GM18517 (cell line): Measurements from ENCODE around the gene CDYL.

Experiments used
- ATAC-seq: cut with Tn5 transposase; IDR thresholded peaks from one replicate; pipeline ENCODE4 v1.9.1; 2021; ENCODE audit warnings: mild to moderate bottlenecking, moderate library complexity; ENCODE audit not compliant: unreplicated experiment

CDYL gene

DNA sequence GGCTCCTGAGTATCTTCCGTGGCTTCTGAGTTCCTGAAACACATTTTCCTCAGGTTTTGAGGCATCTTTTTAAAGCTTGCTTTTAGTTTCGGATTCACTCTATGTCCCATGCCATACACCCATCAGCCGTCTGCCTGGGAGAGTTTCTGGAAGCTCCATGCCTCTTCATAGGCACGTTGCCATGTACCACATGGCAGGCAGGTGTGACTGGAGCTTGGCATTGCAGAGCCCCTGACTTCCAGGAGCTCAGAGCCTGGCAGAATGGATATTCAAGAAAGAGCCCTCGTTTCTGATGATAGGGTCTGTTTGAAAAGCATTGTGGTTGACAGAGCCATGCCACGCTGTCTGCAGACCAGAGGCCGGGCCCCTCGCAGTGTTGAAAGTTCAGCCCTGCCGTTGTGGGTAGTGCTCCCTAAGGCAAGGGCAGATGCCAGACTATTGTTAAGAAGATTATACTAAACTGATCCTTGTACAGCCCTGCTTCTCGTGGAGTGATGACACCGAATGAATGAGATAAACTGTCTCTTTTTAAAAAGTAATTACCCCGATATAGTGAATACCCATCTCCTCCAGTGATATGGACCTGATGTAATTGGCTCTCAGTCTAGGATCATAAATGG lies 127.7 kb downstream of the CDYL start:
- ATAC-seq: no peak

DNA sequence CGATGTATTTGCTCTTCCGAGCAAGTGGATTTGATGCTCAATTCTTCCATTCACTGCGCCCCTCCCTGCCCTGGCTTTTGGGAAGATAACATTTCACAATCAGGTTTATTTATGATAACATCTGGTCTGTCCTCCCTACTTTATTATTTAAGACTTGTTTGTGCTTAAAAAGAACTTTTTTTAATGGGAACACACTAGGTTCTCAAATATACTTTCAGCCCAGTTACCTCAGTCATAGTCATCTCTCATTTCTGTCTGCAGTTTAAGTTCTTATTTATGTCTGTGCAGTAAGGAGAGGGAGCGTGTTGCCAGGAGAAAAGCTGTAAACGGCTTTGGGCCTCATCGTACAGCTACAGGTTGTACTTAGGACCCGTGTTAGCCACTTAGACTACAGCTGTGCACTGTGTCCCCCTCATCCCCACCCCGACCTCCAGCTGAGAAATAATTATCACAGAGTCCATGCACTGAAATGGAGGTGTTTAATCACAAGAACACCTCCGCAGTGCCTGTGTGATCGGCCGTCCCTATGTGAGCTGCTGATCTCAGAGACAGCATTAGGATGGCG lies 128.3 kb downstream of the CDYL start:
- no peak for ATAC-seq

DNA sequence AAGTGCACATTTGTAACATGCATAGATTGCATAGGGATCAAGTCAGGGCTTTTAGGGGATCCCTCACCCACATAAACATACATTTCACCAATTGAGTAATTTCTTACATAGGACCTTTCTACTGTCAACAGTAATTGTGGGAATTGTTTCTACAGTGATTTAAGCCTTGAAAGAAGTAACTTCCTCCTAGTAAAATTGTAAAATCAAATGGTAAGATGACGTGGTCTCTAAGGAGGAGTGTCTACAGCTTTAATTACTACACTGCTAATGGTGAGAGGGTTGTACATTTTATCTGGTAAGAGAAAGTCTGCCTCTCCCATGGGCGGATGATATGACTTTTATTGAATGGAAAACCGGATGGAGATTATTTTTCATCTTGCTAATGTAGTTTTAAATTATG lies 129.6 kb downstream of the CDYL start:
- ATAC-seq: no peak

DNA sequence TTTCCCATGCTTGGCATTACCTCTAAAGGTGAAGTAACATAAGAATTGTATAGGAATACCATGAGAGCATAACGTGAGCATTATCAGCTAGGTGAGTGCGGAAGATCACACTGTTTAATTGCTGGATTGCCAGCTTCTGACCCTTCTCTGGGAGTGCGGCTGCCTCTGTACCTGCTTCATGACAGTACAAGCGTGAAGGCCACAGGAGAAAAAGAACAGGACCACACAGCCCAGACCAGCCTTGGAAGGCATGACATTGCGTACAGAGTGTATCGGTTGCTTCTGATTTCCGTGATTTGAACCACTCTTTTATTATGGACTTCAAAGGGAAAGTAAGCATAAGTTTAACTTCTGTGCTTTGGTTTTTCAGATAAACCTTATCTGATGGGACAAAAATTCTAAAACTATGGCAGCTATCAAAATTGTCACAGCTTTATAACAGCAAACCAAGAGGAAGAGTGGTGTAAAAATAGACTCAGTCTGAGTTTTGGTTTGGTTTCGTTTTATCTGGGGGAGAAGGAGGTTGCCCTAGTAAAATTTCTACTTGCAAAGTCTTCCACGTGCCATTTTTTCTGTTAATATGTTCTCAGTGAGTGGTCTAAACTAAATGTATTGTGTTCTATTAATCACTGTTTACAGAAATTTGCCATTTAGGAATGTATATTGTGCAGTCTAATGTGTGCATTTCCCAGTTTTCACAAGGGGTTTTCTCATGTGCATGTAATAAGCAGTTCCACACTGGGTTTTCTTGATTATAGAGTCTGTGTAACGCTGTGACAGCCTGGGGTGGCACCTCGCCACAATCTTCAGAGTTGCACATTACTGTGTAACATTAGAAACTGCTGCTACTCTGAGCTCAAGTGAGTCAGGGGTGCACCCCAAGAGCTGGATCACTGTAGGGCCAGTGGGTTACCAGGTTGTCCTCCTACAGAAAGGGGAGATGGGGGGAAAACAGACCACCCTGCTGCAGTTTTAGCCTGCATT lies 130.4 kb downstream of the CDYL start:
- ATAC-seq: no peak

DNA sequence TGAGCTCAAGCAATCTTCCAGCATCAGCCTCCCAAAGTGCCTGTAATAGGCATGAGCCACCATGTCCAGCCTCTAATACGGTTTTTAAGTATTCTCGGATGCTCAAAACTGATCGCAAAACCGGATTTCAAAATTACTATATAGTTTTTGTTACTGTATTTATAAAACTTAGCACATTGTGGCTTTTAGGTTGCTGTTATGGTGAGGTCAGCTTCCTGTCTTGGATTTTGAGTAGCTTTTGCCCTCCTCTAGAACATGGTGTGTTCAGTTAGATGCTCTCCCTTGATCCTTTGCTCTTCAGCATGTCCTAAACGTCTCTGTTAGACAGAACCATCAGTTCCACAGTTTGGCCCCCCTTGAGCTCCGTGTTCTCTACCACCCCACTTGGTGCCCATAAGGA lies 131.4 kb downstream of the CDYL start:
- ATAC-seq: no peak

DNA sequence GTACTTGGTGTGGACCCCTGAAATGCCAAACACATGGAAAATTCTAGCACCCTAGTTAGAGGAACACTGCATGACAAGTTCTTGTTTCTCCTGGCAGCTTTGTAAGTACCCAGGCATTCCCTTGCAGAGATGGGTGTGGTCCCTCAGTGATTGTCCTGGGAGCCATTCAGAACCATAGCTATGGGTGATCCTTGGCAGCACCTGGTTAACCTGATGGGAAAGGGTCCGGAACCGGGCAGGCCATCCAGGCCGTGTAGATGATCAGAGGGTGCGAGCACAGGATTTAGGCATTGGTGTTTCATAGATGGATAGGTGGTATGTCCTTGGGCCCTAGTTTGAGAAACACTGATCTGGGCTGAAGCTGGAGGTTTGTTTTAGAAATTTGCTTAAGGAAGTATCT lies 131.9 kb downstream of the CDYL start:
- no peak for ATAC-seq

DNA sequence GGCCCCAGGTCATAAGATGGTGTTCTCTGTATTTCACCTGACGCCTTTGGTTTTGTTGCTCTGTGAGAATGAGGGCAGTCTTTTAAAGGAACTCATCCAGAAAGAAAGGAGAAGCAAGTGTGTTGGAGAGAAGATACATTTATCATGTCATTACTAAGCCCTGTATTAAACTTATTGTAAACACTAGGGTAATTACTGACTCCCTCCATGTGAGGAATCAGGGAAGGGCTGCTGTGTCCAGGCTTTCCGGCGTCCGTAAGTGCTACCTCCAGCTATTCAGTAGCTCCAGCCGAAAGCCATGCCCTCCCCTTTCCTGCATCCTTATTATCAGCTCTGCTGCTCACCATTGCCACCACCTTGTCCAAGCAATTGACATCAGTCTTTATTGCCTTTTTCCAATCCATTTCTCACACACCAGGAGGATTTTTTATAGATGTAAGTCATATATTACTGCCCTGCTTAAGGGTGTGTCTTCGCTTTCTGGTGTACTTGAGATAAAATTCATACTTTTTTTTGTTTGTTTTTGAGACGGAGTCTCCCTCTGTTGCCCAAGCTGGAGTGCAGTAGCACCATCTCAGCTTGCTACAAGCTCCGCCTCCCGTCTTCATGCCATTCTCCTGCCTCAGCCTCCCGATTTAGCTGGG lies 133.0 kb downstream of the CDYL start:
- no peak for ATAC-seq

DNA sequence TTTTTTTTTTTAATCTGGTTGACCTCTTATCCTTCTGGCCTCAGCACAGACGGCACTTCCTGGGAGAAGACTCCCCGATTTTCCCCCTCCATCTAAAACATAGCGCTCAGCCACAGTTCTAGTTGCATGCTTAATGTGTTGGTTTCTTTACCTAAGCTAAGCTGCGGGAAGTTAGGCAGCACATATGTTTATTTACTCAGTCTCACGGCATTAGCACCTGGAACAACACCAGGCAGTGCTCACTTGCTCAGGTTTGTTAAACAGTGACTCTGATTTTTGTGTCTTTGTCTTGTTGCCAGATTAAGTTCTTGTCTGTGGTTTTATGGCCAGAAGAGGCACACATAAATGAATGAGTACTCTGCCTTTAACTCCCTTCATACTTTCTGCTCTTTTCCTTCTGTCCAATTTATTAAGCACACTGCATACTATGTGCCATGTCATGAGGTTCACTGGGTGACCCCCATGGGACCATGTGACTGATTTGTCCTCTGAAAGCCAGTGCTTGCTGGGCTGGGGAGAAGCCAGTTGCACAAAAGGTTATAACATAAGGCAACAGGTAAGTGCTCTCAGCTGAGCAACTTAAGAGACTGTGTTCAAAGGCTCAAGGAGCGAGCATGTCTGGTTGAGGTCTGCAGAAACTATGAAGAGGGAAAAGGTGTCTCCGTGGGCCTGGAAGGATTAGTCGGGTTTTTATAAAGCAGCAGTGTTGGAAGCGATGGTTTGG lies 134.0 kb downstream of the CDYL start:
- no peak for ATAC-seq

DNA sequence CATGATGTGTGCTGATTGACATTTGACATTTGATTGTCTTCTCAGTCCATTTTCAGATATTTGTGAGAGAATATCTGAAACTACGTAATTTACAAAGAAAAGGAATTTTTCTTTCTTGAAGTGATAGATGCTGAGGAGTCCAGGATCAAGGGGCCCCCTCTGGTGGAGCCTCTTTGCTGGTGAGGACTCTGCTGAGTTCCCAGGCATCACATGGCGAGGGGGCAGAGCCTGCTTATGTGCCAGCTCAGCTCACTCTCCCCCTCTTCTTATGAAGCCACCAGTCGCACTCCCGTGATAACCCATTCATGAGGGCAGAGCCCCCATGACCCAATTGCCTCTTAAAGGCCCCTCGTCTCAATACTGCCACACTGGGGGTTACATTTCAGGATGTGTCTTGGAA lies 136.4 kb downstream of the CDYL start:
- ATAC-seq: no peak

DNA sequence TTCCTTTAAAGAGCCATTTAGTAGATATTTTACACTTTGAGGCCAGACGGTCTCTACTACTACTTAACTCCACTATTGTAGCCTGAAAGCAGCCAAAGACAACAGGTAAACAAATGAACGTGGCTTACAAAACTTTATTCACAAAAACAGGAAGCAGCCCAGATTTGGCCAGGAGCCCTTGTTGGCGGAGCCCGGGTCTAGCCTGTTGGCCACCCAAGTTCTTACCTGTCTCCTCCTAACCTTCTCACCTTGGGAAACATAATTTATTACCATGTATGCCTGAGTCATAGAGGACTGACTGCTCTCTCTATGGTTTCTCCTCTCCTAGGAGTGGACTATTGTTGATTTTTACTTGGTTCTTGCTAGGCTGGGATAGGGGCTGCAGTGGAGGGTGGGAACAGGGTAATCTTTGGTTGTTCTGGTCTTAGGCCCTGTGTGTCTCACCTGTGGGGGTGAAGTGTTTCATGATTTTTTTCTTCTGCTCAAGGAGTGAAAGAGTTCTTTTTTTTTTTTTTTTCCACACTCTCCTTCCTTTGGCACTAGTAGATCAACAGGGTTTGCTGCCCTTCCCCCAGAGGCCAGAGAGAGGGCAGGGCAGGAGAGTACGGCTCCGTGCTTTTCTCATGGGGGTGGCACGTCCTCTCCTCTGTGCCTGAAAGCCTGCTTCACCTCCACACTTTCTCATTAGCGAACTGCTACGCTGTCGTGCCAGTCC lies 137.7 kb downstream of the CDYL start:
- no peak for ATAC-seq

DNA sequence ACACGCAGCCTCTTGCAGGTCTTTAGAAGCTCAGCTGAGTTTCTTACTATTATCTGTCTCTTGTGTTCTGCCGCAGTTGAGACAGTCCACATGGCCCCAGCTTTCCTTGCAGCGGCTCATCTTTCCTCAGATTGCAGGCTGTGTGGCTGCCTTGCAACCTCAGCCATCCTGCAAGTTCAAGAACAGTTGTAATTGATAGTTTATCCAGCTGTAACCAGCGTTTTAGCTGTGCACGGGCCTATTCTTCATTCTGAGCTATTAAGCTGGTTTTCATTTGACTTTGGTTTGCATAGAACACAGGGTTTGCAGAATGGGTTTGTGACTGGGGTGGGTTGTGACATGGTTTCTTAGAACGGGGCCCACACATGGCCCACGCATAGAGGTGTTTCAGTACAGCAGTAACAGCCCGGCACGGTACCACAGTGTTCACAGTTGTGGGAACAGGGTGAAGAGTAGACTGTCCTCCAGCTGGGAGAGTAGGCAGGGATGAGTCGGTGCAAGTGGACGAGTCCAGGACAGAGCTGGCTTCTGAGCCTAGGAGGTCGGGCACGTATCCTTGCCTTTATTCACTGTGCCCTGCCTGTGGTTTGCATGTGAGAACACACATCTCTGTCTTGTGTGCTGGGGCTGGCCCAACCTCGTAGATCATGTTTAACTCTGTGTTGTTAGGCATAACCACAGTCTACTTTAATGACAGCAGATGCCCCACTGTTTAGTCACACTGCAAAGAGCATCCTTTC lies 138.4 kb downstream of the CDYL start:
- ATAC-seq: no peak

DNA sequence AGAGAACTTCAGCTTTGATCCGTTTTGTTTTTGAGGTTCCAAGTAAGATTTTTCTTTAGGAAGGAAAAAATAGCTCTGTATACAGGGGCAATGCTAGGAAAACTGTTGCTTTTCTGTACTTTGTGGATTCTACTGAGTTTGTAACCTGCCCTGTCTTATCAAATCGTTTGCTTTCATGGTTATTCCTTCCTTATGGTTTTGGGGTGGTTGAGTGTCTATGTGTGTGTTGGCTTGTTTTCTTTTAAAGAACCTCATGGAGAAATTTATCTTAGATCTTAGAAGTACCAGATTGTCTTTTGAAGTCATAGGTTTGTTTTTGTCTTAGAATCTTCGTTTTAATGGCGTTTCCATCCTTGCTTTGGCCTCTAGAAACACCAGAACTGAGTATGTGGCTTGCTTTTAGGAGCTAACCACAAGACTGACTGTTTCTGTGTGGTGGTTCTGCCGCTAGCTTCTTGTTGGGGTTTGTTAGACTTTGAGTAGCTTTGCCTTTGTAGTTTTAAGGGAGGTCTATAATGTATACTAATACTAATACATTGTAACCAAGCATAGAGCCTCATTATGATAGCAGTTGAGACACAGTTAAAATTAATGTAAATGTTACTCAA lies 140.9 kb downstream of the CDYL start:
- no peak for ATAC-seq

DNA sequence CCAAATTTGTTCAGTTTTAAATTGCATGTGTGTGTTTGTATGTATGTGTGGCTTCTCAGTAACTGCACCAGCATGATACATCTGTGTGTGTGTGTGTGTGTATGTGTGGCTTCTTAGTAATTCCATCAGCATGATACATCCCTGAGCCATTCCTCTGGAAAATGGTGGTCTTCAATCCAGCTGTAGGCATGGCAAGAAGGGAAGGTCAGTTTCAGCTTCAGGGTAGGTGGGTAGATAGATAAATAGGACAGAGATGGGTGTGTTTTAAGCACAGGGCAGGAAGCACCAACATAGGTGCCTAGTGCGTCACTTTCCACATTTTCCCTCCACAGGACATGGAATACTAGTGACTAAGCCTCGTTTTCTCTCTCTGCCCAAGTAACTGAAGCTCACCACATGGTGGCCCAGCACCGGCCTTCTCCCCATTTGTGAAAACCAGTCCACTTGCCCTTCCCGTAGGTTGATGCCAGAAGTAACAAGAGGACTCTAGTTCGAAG lies 144.8 kb downstream of the CDYL start:
- no peak for ATAC-seq

DNA sequence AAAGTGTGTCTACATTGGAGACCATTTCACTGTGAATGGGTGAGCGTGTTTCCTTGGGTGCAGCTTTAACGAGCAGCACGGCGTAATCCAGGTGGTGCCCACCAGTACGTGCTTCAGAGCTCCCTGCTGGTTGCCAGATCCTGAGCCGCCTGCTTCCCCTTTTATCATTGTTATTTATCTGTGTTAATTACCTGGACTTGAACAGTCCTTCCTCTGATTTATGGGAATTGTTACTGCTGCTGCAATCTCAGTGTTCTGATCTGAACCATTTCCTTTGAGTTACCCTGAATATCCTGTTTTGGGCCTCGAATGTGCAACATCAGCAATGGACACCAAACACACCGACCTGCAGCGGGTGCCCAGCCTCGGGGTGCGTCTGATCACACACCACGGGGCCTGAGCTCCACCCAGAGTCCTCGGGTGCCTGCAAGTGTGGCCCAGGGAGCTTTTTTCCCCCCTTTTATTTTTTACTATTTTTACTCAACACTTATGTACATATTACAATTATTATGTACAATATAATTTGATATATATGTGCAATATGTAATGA lies 146.4 kb downstream of the CDYL start:
- no peak for ATAC-seq

DNA sequence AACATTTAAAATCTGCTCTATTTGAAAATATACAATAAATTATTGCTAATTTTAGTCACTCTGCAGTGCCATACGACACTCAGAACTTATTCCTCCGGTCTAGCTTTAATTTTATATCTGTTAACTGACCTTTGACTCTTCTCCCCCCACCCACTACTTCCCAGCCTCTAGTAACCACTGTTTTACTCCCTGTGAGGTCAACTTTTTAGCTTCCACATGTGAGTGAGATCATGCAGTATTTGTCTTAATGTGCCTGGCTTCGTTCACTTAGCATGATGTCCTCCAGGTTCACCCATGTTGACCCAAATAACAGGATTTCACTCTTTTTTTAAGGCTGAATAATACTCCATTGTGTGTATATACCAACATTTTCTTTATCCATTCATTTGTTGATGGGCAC lies 146.9 kb downstream of the CDYL start:
- no peak for ATAC-seq

DNA sequence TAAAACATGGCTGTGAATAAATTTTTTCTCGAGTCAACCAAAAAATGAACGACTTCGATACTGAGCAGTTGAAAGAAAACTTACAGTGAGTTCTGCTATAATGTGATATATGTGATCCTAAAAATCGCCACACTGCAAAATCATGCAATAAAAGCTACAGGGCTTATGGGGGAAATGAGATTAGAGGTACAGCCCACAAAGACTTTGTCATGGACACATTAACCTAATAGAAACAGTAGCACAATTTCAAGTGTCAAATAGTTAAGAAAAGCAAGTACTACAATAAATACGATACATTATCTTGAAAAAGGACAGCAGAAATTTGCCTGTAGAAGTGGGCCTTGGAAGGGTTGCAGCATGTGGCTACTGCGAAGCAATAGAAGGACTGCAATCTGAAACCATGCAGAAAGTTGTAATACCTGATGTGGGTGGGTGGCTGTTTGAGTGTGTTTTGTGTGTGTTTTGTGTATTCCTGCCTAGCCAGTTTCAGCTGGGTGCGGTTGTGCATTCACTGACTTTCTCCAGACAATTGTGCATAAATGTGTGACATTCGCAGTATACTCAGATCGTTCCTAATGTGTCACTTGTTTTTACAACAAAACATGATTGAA lies 148.6 kb downstream of the CDYL start:
- no peak for ATAC-seq

DNA sequence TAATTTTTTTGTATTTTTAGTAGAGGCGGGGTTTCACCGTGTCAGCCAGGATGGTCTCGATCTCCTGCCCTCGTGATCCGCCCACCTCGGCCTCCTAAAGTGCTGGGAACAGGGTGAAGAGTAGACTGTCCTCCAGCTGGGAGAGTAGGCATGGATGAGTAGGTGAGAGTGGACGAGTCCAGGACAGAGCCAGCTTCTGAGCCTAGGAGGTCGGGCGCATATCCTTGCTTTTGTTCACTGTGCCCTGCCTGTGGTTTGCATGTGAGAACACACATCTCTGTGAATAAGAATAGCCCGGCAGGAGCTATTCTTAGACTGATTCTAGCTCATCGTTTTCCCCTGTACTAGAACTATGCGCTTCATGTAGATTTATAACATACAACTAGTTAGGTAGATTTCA lies 149.4 kb downstream of the CDYL start:
- no peak for ATAC-seq

DNA sequence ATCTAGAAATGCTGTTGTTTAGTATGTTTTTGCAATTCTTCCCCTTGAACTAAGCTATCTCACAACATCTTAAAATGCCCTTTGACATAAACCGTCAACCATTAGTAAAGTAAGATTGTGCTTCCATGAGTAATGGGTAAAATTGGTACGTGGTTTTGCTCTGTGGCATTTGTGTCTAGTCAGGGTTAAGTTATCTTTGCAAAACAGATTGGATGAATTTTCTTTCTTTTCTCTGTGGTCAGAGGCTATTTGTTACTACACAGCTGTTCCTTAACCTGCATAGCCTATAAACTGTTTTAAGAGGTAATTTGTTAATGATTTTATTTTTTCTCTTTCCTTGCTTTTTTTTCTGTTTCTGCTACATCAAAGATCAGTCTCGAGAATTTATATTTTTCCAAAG lies 152.2 kb downstream of the CDYL start:
- ATAC-seq: no peak
